K562 (cell line): ENCODE results near the gene GPR42.
"Not testable (repeated sequence)": the region's sequence is repeated elsewhere in the genome, so short reads cannot be mapped to it uniquely, and the experiment has no call there.

Experiments used
- CTCF ChIP-seq, 3 experiments: IDR thresholded peaks in 2 of 3; conservative IDR thresholded peaks in 1 of 3; 2 replicates each; pipeline ENCODE4 v1.5.1; 2011 to 2012; ENCODE audit warnings: low read length in 3 of 3, mild to moderate bottlenecking in 3 of 3, control low read depth in 2 of 3, improper control_type of control experiment in 1 of 3, inconsistent platforms in 1 of 3, low read depth in 1 of 3, mixed read lengths in 1 of 3, moderate library complexity in 1 of 3; ENCODE audit not compliant: insufficient read depth in 2 of 3
- GABPA ChIP-seq: fragments of 200-800 bp; sonication (Bioruptor generic); conservative IDR thresholded peaks from 2 replicates; pipeline ENCODE4 v1.6.1; 2016; ENCODE audit warnings: low read depth, missing genetic modification characterization, missing compliant biosample characterization
- NONO ChIP-seq, 2 experiments: fragments of 200-400 bp in 1 of 2; fragments of 450-650 bp in 1 of 2; formaldehyde crosslinking in 1 of 2; IDR thresholded peaks; 2 replicates each; pipeline ENCODE4 v1.6.1; 2017; ENCODE audit warnings: low read depth in 2 of 2, mild to moderate bottlenecking in 2 of 2, moderate library complexity in 2 of 2, low read length in 1 of 2

GRCh38 chr19:35374031-35374430 lies 3.2 kb downstream of the GPR42 start:
- not testable (repeated sequence) for TF ChIP-seq CTCF (IDR thresholded peaks at IDR 0.05 in 2 of 3, conservative IDR thresholded peaks at IDR 0.05 in 1 of 3; ENCODE audit: insufficient read depth in 2 of 3, low read depth in 1 of 3, low read length in 3 of 3); GABPA (tag); NONO (IDR thresholded peaks at IDR 0.05; ENCODE audit: low read depth in 2 of 2, low read length in 1 of 2)
